GM21423 (cell line): Measurements from ENCODE around the gene GTF2E1.

ENCODE experiments used
- ATAC-seq: cut with Tn5 transposase; IDR thresholded peaks from one replicate; pipeline ENCODE4 v1.9.1; 2021; ENCODE audit warnings: mild to moderate bottlenecking, moderate library complexity; ENCODE audit not compliant: unreplicated experiment

The GTF2E1 gene

GRCh38 chr3:120796976-120797375, 54.4 kb downstream of the GTF2E1 start:
- ATAC-seq: no peak

- ATAC-seq: no peak
These were observed 55.3 kb downstream of the GTF2E1 start for GRCh38 chr3:120797857-120798256.

GRCh38 chr3:120798346-120798745, 55.8 kb downstream of the GTF2E1 start:
- no peak for ATAC-seq

- ATAC-seq: no peak
These were observed 58.1 kb downstream of the GTF2E1 start for GRCh38 chr3:120800625-120801024.

GRCh38 chr3:120801484-120801883, 58.9 kb downstream of the GTF2E1 start:
- no peak for ATAC-seq

- no peak for ATAC-seq
These were observed 60.4 kb downstream of the GTF2E1 start for GRCh38 chr3:120802916-120803315.

GRCh38 chr3:120816728-120817127, 74.2 kb downstream of the GTF2E1 start:
- no peak for ATAC-seq

GRCh38 chr3:120820748-120821147, 78.2 kb downstream of the GTF2E1 start:
- no peak for ATAC-seq

GRCh38 chr3:120821426-120821825, 78.9 kb downstream of the GTF2E1 start:
- ATAC-seq: no peak

GRCh38 chr3:120823156-120823555, 80.6 kb downstream of the GTF2E1 start:
- ATAC-seq: no peak

GRCh38 chr3:120824613-120825012, 82.1 kb downstream of the GTF2E1 start:
- no peak for ATAC-seq

- no peak for ATAC-seq
These were observed 86.3 kb downstream of the GTF2E1 start for GRCh38 chr3:120828796-120829195.

- no peak for ATAC-seq
These were observed 88.5 kb downstream of the GTF2E1 start for GRCh38 chr3:120831066-120831465.
